GM18951 (cell line): ENCODE results near the gene RFX7.
"Not testable (repeated sequence)": the region's sequence is repeated elsewhere in the genome, so short reads cannot be mapped to it uniquely, and the experiment has no call there.

Source experiments
- POLR2A ChIP-seq: IDR thresholded peaks from 4 replicates; pipeline ENCODE4 v1.6.1; 2011; ENCODE audit warnings: mild to moderate bottlenecking; ENCODE audit not compliant: insufficient read length, insufficient read depth; ENCODE audit errors: extremely low read depth
- in situ Hi-C: fragments of 300-500 bp; cut with MboI; formaldehyde crosslinking; loops from one replicate; pipeline ENCODE4 v1.12.0; 2022; ENCODE audit warnings: low sequenced_read_pairs, mixed read lengths, inconsistent platforms; ENCODE audit not compliant: unreplicated experiment

The RFX7 gene

DNA sequence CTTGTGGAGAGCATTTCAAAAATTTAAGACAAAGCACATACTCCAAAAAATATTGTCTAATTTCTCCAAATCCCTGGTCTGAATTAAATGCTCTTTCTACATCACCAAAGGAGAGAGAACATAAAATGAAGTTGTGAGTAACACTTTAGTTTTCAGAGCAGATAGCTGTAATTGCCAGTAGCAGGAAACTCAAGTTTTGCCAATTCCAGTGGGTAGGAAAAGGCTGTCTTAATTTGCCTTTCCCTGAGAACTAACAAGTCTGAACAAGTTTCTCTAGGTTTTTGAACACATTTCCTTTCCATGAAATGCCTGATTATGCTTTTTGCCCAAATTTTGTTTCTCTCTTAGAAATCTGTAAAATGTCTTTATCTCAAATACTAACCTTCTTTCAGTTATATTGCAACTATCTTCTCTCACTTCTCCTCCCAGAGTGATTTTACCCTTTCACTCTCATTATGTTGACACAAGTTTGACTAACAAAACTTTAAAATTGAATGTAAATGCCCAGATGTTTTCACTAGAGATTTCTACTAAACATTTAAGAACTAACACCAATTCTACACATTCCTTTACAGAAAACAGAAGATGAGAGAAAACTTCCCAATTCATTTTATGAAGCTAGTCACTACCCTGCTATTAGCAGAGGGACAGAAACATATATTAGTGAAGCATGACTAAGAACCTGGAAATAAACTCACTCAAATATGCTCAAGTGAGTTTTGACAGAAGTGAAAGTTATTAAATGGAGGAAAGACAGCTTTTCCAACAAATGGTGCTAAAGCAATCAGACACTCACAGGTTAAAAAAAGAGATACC lies 38.4 kb downstream of the RFX7 start:
- in situ Hi-C loops, result no loop called here
- TF ChIP-seq POLR2A, result no peak

DNA sequence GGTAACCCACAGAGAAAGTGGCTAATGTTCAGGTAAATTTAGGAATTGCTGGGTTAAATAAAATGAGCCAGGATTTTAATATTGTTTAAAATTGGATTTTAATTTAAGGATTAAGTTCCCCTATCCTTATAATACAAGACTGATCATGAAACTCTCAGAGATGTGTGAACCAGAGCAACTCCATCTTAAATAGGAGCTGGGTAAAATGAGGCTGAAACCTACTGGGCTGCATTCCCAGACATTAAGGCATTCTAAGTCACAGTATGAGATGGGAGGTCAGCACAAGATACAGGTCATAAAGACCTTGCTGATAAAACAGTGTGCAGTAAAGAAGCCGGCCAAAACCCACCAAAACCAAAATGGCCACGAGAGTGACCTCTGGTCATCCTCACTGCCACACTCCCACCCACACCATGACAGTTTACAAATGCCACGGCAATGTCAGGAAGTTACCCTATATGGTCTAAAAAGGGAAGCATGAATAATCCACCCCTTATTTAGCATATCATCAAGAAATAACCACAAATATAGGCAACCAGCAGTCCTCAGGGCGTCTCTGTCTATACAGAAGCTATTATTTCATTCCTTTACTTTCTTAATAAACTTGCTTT lies 40.3 kb downstream of the RFX7 start:
- in situ Hi-C loops, result not testable (repeated sequence)

DNA sequence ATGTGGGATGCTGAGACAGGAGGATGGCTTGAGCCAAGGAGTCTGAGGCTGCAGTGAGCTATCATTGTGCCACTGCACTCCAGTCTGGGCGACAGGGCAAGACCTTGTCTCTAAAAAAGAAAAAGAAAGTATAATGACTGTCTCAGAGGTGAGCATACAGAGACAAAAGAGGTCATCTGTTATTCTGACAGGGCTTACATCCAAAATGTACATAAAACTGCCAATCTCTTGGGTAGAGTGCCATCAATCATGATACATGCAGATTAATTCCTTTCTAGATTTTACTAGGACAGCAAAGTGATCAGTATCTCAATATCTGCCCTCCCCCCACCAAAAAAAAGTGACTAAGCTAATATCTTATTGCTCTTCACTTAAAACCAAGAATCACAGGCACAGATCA lies 41.0 kb downstream of the RFX7 start:
- TF ChIP-seq POLR2A, result no peak
- in situ Hi-C loops, result no loop called here

DNA sequence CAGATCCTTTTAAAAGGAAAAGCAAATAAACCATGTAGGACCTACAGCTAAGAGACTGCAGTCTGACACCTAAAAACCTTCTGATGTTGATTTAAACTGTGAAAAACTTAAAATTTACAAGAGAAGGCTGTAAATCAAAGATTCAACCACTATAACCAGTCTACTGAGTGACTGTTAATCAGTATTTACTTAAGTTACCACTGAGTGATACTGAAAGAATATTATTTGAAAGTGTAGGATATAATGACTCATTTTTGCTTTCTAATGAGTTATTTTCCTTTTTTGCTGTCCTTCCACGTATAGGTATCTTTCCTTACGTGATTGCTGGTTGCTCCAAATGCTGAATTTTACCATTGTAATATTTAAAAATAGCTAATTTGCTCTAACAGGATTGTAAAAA lies 44.6 kb downstream of the RFX7 start:
- in situ Hi-C loops, result no loop called here
- no peak for TF ChIP-seq POLR2A

DNA sequence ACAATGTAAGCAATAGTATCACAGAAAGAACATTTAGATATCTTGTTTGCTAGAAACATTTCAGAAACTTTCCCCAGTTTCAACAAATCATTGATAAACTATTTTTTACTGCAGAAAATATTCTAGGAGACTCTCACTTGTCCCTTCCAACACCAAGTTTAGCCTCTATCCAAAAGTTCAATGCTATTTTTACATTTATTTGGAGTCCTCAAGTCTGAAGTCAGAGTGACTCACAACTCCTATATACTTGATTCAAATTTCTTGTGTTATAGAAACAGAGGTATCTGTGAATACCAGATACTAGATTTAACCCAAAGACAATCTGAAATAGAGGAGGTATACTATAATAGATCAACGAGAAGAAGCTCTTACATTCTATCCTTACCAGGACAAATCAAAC lies 49.6 kb downstream of the RFX7 start:
- in situ Hi-C loops, result no loop called here
- no peak for TF ChIP-seq POLR2A

DNA sequence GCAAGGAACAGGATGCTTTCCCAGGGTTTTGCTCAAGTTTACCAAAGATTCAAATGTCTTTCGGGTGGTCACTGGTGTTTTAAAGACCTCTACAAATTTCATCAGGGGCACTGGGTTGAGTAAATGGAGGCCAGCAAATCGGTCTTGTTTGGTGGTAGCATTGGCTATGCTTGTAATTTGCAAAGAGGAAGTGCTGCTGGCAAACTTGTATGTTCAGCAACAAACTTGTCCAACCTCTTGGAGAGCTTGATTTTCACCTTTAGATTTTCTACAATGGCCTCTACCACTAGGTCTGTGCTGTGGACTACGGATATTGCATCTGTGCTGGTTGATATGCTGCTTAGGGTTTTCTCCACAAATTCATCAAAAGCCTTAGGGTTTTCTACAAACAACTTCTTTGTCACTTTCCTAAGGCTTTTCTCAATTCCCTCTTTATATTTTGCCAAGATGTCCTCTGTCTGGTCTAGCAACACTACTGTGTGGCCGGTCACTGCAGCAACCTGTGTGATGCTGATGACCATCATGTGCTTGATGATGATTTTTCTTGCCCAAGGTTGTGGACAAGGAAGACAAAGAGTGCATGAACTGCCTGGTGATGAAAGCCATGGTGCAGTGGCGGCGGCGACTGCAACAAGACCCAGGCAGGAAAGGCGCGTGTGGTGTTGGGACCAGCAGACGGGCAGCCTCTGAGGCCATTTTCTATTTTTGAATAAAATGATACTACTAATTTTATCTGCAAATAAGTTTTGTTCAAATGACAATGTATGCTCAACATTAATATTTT lies 50.8 kb downstream of the RFX7 start:
- in situ Hi-C loops, result no loop called here
- no peak for TF ChIP-seq POLR2A

DNA sequence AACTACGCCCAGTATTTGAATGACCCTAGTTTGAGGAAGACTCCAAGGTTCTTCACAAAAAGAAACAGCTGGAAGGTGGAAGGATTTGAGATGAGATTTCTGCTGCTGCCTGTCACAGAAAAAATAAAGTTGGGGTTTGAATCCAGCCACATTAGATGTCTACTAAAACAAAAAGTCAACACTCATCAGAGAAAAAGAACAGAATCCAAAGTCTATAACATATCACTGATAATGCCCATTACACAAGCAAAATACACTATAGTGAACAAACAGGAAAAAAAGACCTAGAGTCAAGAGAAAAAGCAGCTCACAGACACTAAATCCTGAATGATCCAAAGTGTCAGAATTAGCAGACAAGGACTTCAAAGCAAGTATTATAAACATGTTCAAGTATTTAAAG lies 56.0 kb downstream of the RFX7 start:
- in situ Hi-C loops, result no loop called here
- TF ChIP-seq POLR2A, result no peak

DNA sequence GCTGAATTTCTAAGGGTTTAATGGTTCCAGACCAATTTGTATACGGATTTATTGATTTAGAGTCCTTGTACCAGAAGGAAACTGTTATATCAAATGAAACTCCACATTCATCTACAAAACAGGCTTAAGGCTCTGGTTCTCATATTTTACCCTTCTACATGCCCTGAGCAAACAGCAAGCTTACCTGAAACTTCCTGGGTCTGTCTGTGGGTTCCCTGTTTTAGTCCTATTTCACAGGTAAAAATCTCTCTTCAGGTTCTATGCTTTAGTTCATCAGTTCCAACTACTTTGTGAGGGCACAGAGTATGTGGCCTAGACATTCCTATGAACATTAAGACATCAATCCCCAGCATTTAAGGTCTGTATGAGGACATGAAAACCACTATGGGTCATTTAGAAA lies 57.7 kb downstream of the RFX7 start:
- in situ Hi-C loops, result no loop called here

DNA sequence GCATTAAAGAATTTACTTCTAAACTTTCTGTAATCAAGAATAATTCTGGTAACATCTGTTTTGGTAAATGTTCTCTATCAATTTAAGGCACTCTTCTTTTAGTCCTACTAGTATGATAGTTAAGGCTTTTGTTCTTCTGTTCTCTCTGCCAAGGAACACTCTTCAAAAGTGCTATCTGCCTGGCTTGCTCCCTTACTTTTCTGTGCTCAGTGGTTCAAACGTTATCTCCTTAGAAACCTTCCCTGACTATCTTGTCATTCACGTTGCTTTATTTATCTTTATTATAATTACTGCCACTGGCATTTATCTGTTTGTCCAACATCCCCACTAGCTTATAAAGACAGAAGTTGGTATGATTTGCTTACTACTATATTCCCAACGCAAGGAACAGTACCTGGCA lies 59.2 kb downstream of the RFX7 start:
- no peak for TF ChIP-seq POLR2A
- in situ Hi-C loops, result no loop called here

More for the DNA sequence above, 57.7 kb downstream of the RFX7 start:
- no peak for TF ChIP-seq POLR2A

DNA sequence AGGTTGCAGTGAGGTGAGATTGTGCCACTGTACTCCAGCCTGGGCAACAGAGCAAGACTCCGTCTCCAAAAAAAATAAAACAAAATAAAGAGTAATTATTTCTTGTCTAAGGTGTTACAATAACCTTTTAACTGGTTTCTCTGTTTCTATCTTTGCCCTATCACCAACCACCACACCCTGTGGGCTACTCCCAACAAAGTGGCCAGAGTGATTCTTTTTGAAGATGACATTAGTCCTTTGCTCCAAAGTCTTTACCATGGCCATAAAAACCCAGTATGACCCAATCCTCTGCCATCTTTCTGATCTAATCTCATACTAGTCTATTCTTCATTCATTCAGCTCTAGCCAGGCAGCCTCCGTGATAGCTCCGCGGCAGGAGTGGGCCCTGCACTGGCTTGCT lies 62.8 kb downstream of the RFX7 start:
- TF ChIP-seq POLR2A, result no peak
- in situ Hi-C loops, result no loop called here

DNA sequence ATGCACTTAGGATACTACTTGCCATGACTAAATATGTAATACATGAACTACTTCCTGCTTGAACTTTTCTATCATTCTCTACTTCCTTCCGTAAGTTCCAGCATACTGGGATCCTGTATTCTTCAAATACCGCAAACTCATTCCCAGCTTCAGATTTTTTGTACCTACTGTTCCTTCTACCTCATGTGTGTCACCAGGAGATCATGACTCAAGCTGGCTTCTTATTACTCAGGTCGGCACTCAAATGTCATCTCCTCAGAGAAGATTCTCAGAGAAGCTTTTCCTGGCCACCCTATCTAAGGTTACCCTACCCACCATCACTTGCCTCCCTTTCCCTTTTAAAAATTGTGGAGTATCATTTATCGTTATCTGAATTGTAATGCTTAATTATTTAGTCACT lies 66.7 kb downstream of the RFX7 start:
- in situ Hi-C loops, result no loop called here
- TF ChIP-seq POLR2A, result no peak

DNA sequence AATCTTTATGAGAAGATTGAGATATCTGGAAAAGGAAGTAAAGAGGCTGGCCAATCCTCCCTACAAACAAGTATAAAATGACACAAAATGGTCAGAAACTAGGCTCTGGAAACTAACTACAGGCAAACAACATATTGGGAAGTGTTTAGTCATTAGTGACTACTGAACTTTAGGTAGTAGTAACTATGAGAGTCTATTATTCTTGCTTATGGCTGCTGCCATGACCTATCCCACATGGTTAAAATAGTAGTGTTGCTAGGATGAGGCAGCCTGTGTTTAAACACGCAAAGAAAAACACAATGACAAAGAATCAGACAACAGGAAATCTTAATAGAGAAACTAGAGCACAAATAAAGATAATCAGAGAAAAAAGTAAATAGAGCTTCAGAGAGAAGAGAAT lies 67.9 kb downstream of the RFX7 start:
- in situ Hi-C loops, result no loop called here
- no peak for TF ChIP-seq POLR2A

DNA sequence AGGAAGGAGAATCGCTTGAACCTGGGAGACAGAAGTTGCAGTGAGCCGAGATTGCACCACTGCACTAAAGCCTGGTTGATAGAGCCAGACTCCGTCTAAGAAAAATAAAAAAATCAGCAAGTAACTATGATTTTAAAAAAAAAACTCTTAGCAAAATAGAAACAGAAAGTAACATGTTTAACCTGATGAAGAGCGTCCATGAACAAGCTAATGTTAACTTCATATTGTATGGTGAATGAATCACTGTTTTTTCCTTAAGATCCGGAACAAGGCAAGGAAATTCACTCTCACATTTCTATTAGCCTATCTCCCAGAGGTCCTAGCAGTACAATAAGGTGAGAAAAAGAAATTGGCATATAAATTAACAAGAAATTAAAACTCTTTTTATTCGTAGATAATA lies 69.0 kb downstream of the RFX7 start:
- TF ChIP-seq POLR2A, result no peak
- in situ Hi-C loops, result no loop called here

DNA sequence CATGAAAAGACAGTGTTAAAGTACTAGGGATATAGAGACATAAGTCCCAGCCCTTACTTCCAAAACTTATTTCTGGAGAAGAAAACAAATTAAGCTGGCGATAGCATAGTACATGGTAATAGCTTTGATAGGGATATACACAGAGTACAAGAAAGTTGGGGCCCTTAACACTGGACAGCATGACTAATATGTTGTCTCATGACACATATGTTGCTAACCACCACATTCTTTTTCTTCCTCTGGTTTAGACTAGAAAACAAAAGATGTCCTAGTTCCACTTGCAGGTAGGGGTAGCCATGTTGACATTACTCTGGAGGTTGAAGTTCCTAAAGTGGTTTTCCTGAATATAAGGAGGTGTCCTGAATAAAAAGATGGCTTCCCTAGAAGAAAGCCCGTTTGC lies 75.3 kb downstream of the RFX7 start:
- TF ChIP-seq POLR2A, result no peak
- in situ Hi-C loops, result no loop called here
